ENCODE data around the gene BAK1.
"Not testable (repeated sequence)": the region's sequence is repeated elsewhere in the genome, so short reads cannot be mapped to it uniquely, and the experiment has no call there.

BAK1 gene

DNA sequence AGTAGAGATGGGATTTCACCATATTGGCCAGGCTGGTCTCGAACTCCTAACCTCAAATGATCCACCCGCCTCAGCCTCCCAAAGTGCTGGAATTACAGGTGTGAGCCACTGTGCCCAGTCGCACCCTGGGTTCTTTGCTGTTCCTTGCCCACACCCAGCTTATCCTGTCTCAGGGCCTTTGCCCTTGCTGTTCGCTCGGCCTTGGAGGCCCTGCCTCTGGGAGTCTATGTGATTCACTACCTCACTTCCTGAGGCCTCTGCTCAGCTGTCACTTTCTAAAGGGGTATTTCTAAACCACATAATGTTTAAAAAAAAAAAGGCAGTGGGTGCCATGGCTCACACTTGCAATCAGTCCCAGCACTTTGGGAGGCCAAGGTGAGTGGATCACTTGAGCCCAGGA is 16.8 kb upstream of the BAK1 start:
- H4K91ac ChIP-seq (ENCODE audit: low read depth, low read length, poor library complexity); H3K9ac ChIP-seq (ENCODE audit: low read depth, low read length, poor library complexity); H3K4ac ChIP-seq (ENCODE audit: low read length); H3K4me1 ChIP-seq (ENCODE audit: control insufficient read depth in 2 of 2, insufficient read depth in 1 of 2, low read depth in 1 of 2, low read length in 2 of 2); H3K79me1 ChIP-seq (ENCODE audit: low read depth, low read length); DNase-seq (ENCODE audit: low spot score); H4K8ac ChIP-seq (ENCODE audit: low read depth, low read length); H3K23ac ChIP-seq (ENCODE audit: low read depth, low read length, poor library complexity); H3K27me3 ChIP-seq (ENCODE audit: control insufficient read depth in 3 of 3, insufficient read depth in 3 of 3, low read depth in 1 of 3, low read length in 3 of 3); H3K14ac ChIP-seq (ENCODE audit: low read length); H3K36me3 ChIP-seq (replicated peaks in 1 of 2; ENCODE audit: control insufficient read depth in 2 of 2, insufficient read depth in 2 of 2, low read length in 2 of 2); H2AK5ac ChIP-seq (ENCODE audit: low read depth, low read length); H3K27ac ChIP-seq (replicated peaks; ENCODE audit: low read length); H3K9me3 ChIP-seq (replicated peaks in 1 of 2; ENCODE audit: control insufficient read depth in 2 of 2, insufficient read depth in 1 of 2, low read depth in 1 of 2, low read length in 2 of 2); H2AFZ ChIP-seq (ENCODE audit: low read length); H3K18ac ChIP-seq (ENCODE audit: low read length); H3K4me3 ChIP-seq (ENCODE audit: low read length in 2 of 2); H2BK12ac ChIP-seq (ENCODE audit: low read length); H3K4me2 ChIP-seq (ENCODE audit: insufficient read depth, low read length, poor library complexity, severe bottlenecking); H2BK5ac ChIP-seq (ENCODE audit: low read length); H2BK120ac ChIP-seq (ENCODE audit: low read depth, low read length); H2BK15ac ChIP-seq (ENCODE audit: low read length): not testable (repeated sequence)
- WGBS, 2 donors (ENCODE audit: extremely low coverage in 2 of 2, insufficient read length in 2 of 2, insufficient replicate concordance in 1 of 2), result no CpG with 5 or more reads among the region's 5 CpGs

DNA sequence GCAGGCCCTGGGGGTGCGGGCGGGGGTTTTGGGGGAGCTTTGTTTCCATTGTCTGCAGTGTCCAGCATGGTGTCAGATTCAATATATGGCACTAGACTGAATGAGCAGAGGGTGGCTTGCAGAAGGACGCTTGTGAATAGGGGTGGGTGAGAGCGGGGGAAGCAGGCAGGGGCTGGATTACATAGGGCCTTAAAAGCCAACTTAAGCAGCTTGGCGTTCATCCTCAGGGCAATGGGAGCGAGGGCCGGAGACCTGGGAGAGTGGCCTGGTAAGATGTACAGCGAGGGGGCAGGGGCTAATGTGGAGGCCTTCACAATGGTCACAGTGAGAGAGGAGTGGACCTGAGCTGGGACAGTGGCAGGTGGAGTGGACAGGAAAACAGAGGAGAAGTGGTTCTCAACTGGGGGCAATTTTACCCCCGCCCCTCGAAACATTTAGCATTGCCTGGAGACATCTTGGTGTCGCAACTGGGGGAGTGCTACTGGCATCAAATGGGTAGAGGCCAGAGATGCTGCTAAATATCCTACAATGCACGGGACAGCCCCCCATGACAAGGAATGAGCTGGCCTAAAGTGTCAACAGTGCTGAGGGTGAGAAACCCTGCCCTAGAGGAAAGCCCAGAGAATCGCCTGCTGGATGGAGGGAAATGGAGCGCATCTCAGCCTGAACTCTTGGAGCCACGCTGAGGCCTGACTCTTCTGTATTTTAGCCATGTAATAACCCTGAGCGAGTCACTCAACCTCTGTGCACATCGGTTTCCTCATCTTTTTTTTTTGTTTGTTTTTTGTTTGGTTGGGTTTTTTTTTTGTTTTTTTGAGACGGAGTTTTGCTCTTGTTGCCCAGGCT is 15.1 kb upstream of the BAK1 start:
- H2AK5ac ChIP-seq (ENCODE audit: low read depth, low read length), result no peak overlapping the region
- H3K4ac ChIP-seq (ENCODE audit: low read length), result no peak overlapping the region
- no peaks in the 10 kb centered on the region for H3K9me3 ChIP-seq (replicated peaks in 1 of 2; ENCODE audit: control insufficient read depth in 2 of 2, insufficient read depth in 1 of 2, low read depth in 1 of 2, low read length in 2 of 2)
- no peak overlapping the region for H2BK15ac ChIP-seq (ENCODE audit: low read length)
- no peak overlapping the region for H3K23ac ChIP-seq (ENCODE audit: low read depth, low read length, poor library complexity)
- H2BK5ac ChIP-seq (ENCODE audit: low read length), result no peak overlapping the region
- no CpG with 5 or more reads among the region's 18 CpGs for WGBS, 2 donors (ENCODE audit: extremely low coverage in 2 of 2, insufficient read length in 2 of 2, insufficient replicate concordance in 1 of 2)
- no peak overlapping the region for H3K4me3 ChIP-seq (ENCODE audit: low read length in 2 of 2)
- H4K91ac ChIP-seq (ENCODE audit: low read depth, low read length, poor library complexity), result no peak overlapping the region
- no peaks in the 10 kb centered on the region for H3K36me3 ChIP-seq (replicated peaks in 1 of 2; ENCODE audit: control insufficient read depth in 2 of 2, insufficient read depth in 2 of 2, low read length in 2 of 2)
- H2BK120ac ChIP-seq (ENCODE audit: low read depth, low read length), result no peak overlapping the region
- H2AFZ ChIP-seq (ENCODE audit: low read length), result no peak overlapping the region
- no peak overlapping the region for H2BK12ac ChIP-seq (ENCODE audit: low read length)
- H3K4me2 ChIP-seq (ENCODE audit: insufficient read depth, low read length, poor library complexity, severe bottlenecking), result no peak overlapping the region
- H3K27me3 ChIP-seq (ENCODE audit: control insufficient read depth in 3 of 3, insufficient read depth in 3 of 3, low read depth in 1 of 3, low read length in 3 of 3), result peaks cover 0 to 5% (median 4%) of the 10 kb centered on the region in 3 experiments
- no peaks in the 10 kb centered on the region for H3K79me1 ChIP-seq (ENCODE audit: low read depth, low read length)
- H3K27ac ChIP-seq (replicated peaks; ENCODE audit: low read length), result no peak overlapping the region
- no peak overlapping the region for H4K8ac ChIP-seq (ENCODE audit: low read depth, low read length)
- no peak overlapping the region for H3K14ac ChIP-seq (ENCODE audit: low read length)
- no peak overlapping the region for H3K9ac ChIP-seq (ENCODE audit: low read depth, low read length, poor library complexity)
- peaks cover 3 to 8% of the 10 kb centered on the region in 2 donors for H3K4me1 ChIP-seq (ENCODE audit: control insufficient read depth in 2 of 2, insufficient read depth in 1 of 2, low read depth in 1 of 2, low read length in 2 of 2)
- no peak overlapping the region for H3K18ac ChIP-seq (ENCODE audit: low read length)
- no peak for DNase-seq (ENCODE audit: low spot score)

DNA sequence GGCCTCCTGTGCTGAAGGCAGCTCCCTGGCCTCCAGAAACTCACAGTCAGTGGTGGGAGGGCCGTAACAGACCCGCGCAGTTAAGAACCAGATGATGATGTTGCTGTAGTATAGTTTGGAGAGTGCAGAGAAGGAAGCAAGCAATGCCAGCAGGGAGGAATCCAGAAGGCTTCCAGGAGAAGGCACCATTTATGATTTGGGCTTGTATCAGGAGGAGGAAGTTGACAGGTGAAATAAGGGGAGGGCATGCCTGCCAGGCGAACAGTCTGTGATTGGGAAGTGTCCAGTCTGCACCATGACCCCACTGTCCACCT is 13.3 kb upstream of the BAK1 start:
- H3K18ac ChIP-seq (ENCODE audit: low read length), result peak overlapping the region; percentile 92
- WGBS, 2 donors (ENCODE audit: extremely low coverage in 2 of 2, insufficient read length in 2 of 2, insufficient replicate concordance in 1 of 2), result no CpG with 5 or more reads among the region's 4 CpGs
- H4K8ac ChIP-seq (ENCODE audit: low read depth, low read length), result no peak overlapping the region
- no peak overlapping the region for H2AK5ac ChIP-seq (ENCODE audit: low read depth, low read length)
- H3K36me3 ChIP-seq (replicated peaks in 1 of 2; ENCODE audit: control insufficient read depth in 2 of 2, insufficient read depth in 2 of 2, low read length in 2 of 2), result no peaks in the 10 kb centered on the region
- peak overlapping the region; percentile 77 for H2BK15ac ChIP-seq (ENCODE audit: low read length)
- H2BK120ac ChIP-seq (ENCODE audit: low read depth, low read length), result no peak overlapping the region
- peak overlapping the region in 1 of 2 donors; percentile 31 for H3K4me3 ChIP-seq (ENCODE audit: low read length in 2 of 2)
- H3K14ac ChIP-seq (ENCODE audit: low read length), result no peak overlapping the region
- H3K27ac ChIP-seq (replicated peaks; ENCODE audit: low read length), result no peak overlapping the region
- DNase-seq (ENCODE audit: low spot score), result no peak
- no peak overlapping the region for H3K4ac ChIP-seq (ENCODE audit: low read length)
- no peak overlapping the region for H3K9ac ChIP-seq (ENCODE audit: low read depth, low read length, poor library complexity)
- no peaks in the 10 kb centered on the region for H3K79me1 ChIP-seq (ENCODE audit: low read depth, low read length)
- no peak overlapping the region for H2BK12ac ChIP-seq (ENCODE audit: low read length)
- H3K4me1 ChIP-seq (ENCODE audit: control insufficient read depth in 2 of 2, insufficient read depth in 1 of 2, low read depth in 1 of 2, low read length in 2 of 2), result peaks cover 3 to 13% of the 10 kb centered on the region in 2 donors
- H3K23ac ChIP-seq (ENCODE audit: low read depth, low read length, poor library complexity), result peak overlapping the region; percentile 20
- H2AFZ ChIP-seq (ENCODE audit: low read length), result peak overlapping the region; percentile 40
- no peaks in the 10 kb centered on the region for H3K9me3 ChIP-seq (replicated peaks in 1 of 2; ENCODE audit: control insufficient read depth in 2 of 2, insufficient read depth in 1 of 2, low read depth in 1 of 2, low read length in 2 of 2)
- H3K4me2 ChIP-seq (ENCODE audit: insufficient read depth, low read length, poor library complexity, severe bottlenecking), result peak overlapping the region; percentile 64
- no peak overlapping the region for H4K91ac ChIP-seq (ENCODE audit: low read depth, low read length, poor library complexity)
- peak overlapping the region; percentile 83 for H2BK5ac ChIP-seq (ENCODE audit: low read length)
- peaks cover 0 to 5% (median 4%) of the 10 kb centered on the region in 3 experiments for H3K27me3 ChIP-seq (ENCODE audit: control insufficient read depth in 3 of 3, insufficient read depth in 3 of 3, low read depth in 1 of 3, low read length in 3 of 3)

DNA sequence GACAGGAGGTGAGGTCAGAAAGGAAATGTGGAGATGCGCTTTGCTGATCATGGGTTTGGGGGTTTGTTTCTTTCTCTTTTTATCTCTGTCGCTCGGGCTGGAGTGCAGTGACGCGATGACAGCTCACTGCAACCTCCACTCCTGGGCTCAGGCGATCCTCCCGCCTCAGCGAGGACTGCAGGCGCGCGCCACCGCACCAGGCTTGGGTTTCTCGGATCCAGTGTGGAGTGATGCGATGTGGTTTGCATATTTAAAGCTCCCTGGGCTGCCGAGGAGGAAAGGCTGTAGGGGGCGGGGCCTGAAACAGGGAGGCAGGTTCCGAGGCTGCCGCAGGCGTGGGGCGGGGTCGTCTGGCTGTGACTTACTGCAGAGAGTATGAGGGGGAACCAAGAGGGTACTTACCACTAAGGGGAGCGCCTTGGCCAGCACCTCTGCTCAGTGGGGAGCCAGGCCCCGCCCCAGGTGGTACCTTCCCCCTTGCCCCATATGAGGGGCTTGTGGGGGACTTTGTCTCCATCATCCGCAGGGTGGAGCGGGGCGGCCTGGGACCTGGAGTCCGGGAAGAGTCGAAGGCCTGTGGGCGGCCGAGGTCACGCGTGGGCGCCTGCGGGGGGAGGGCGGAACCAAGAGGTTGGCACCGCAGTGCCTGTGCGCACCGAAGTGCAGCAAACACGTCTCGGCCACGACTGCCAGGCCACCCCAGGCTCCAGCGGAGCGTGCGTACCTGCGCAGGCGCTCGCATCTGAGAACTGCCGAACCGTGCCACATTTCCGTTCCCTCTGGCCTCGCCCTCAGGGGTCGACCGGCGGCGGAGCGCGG is 12.7 kb upstream of the BAK1 start:
- Histone ChIP-seq H4K91ac (ENCODE audit: low read depth, low read length, poor library complexity) (no peak overlapping the region), H2BK5ac (ENCODE audit: low read length) (peak overlapping the region; percentile 83), H2AK5ac (ENCODE audit: low read depth, low read length) (no peak overlapping the region), H3K27me3 (ENCODE audit: control insufficient read depth in 3 of 3, insufficient read depth in 3 of 3, low read depth in 1 of 3, low read length in 3 of 3) (peaks cover 0 to 5% (median 4%) of the 10 kb centered on the region in 3 experiments), H3K18ac (ENCODE audit: low read length) (peak overlapping the region; percentile 92), H2BK15ac (ENCODE audit: low read length) (peak overlapping the region; percentile 77), H3K27ac (replicated peaks; ENCODE audit: low read length) (no peak overlapping the region), H3K4ac (ENCODE audit: low read length) (no peak overlapping the region), H3K4me2 (ENCODE audit: insufficient read depth, low read length, poor library complexity, severe bottlenecking) (peak overlapping the region; percentile 64), H3K23ac (ENCODE audit: low read depth, low read length, poor library complexity) (peak overlapping the region; percentile 20), H3K14ac (ENCODE audit: low read length) (no peak overlapping the region), H3K4me3 (ENCODE audit: low read length in 2 of 2) (peak overlapping the region in 1 of 2 donors; percentile 31), H2BK12ac (ENCODE audit: low read length) (peak overlapping the region; percentile 46), H4K8ac (ENCODE audit: low read depth, low read length) (peak overlapping the region; percentile 74), H3K4me1 (ENCODE audit: control insufficient read depth in 2 of 2, insufficient read depth in 1 of 2, low read depth in 1 of 2, low read length in 2 of 2) (peaks cover 3 to 13% of the 10 kb centered on the region in 2 donors), H3K79me1 (ENCODE audit: low read depth, low read length) (no peaks in the 10 kb centered on the region), H2AFZ (ENCODE audit: low read length) (peak overlapping the region; percentile 40), H3K9ac (ENCODE audit: low read depth, low read length, poor library complexity) (peak overlapping the region; percentile 83), H3K36me3 (replicated peaks in 1 of 2; ENCODE audit: control insufficient read depth in 2 of 2, insufficient read depth in 2 of 2, low read length in 2 of 2) (no peaks in the 10 kb centered on the region), H2BK120ac (ENCODE audit: low read depth, low read length) (no peak overlapping the region), H3K9me3 (replicated peaks in 1 of 2; ENCODE audit: control insufficient read depth in 2 of 2, insufficient read depth in 1 of 2, low read depth in 1 of 2, low read length in 2 of 2) (no peaks in the 10 kb centered on the region)
- DNase-seq (ENCODE audit: low spot score), result no peak
- no CpG with 5 or more reads among the region's 57 CpGs for WGBS, 2 donors (ENCODE audit: extremely low coverage in 2 of 2, insufficient read length in 2 of 2, insufficient replicate concordance in 1 of 2)
